ENCODE data around the gene NT5C3A. TPM values are rescaled to one million over a fixed set of nuclear protein-coding genes. Genes with fewer than 3 reads are reported as not detected.

NT5C3A gene
- total RNA-seq, 1 experiment from 2014 or later = 35.0 TPM

- no peak for DNase-seq
- ChIA-PET CTCF (no interaction called here), POLR2A (ENCODE audit: unreplicated experiment) (no interaction called here)
- intact Hi-C loops (cut with micrococcal nuclease) = no loop called here
- Histone ChIP-seq H3K9me2 (replicated peaks; ENCODE audit: low read length) (no peaks in the 10 kb centered on the region), H3K4me1 (ENCODE audit: insufficient read depth, low read length) (peaks cover 8% of the 10 kb centered on the region; the same call in 1 of the 2 replicates), H3K9me3 (ENCODE audit: low read length) (no peaks in the 10 kb centered on the region), H3K4me3 (ENCODE audit: low read length) (no peak overlapping the region), H3F3A (ENCODE audit: low read length, unreplicated experiment) (no peaks in the 10 kb centered on the region), H4K20me1 (ENCODE audit: low read length) (no peaks in the 10 kb centered on the region), H3K9ac (ENCODE audit: low read length) (no peak overlapping the region), H2AFZ (ENCODE audit: low read length) (no peak overlapping the region), H3K4me2 (ENCODE audit: low read length) (no peak overlapping the region), H3K27ac (ENCODE audit: low read length) (no peak overlapping the region), H3K36me3 (ENCODE audit: low read depth, low read length) (no peaks in the 10 kb centered on the region), H3K79me2 (ENCODE audit: low read length) (no peaks in the 10 kb centered on the region), H3K27me3 (ENCODE audit: low read length) (no peaks in the 10 kb centered on the region)
- TF ChIP-seq CTCF (conservative IDR thresholded peaks at IDR 0.05; ENCODE audit: low read depth, low read length) = no peak
- no peak for TF ChIP-seq EZH2phosphoT487 (IDR thresholded peaks at IDR 0.05; ENCODE audit: borderline replicate concordance, low read length)
- TF ChIP-seq EZH2 (IDR thresholded peaks at IDR 0.05; ENCODE audit: low read length, unreplicated experiment) = no peak
- no TSS peak for BruUV-seq (replicated peaks)
- ATAC-seq = no peak
Measured at GRCh38 chr7:33087858-33088257, 25.3 kb upstream of the NT5C3A start.

GRCh38 chr7:33087356-33087755 is 24.8 kb upstream of the NT5C3A start:
- no peak overlapping the region for H3K4me3 ChIP-seq (ENCODE audit: low read length)
- no peaks in the 10 kb centered on the region for H3K79me2 ChIP-seq (ENCODE audit: low read length)
- TF ChIP-seq CTCF (conservative IDR thresholded peaks at IDR 0.05; ENCODE audit: low read depth, low read length) (no peak), EZH2 (IDR thresholded peaks at IDR 0.05; ENCODE audit: low read length, unreplicated experiment) (no peak), EZH2phosphoT487 (IDR thresholded peaks at IDR 0.05; ENCODE audit: borderline replicate concordance, low read length) (no peak)
- intact Hi-C loops (cut with micrococcal nuclease) = no loop called here
- H3K4me1 ChIP-seq (ENCODE audit: insufficient read depth, low read length) = peaks cover 8% of the 10 kb centered on the region; the same call in 1 of the 2 replicates
- ChIA-PET CTCF (no interaction called here), POLR2A (ENCODE audit: unreplicated experiment) (no interaction called here)
- ATAC-seq (no peak), DNase-seq (no peak)
- no peaks in the 10 kb centered on the region for H3F3A ChIP-seq (ENCODE audit: low read length, unreplicated experiment)
- H3K9ac ChIP-seq (ENCODE audit: low read length) = no peak overlapping the region
- no peaks in the 10 kb centered on the region for H3K27me3 ChIP-seq (ENCODE audit: low read length)
- no peak overlapping the region for H2AFZ ChIP-seq (ENCODE audit: low read length)
- H3K9me3 ChIP-seq (ENCODE audit: low read length) = no peaks in the 10 kb centered on the region
- no peak overlapping the region for H3K27ac ChIP-seq (ENCODE audit: low read length)
- no TSS peak for BruUV-seq (replicated peaks)
- H3K36me3 ChIP-seq (ENCODE audit: low read depth, low read length) = no peaks in the 10 kb centered on the region
- H3K9me2 ChIP-seq (replicated peaks; ENCODE audit: low read length) = no peaks in the 10 kb centered on the region
- H3K4me2 ChIP-seq (ENCODE audit: low read length) = no peak overlapping the region
- H4K20me1 ChIP-seq (ENCODE audit: low read length) = no peaks in the 10 kb centered on the region

GRCh38 chr7:33079763-33080690 is 17.5 kb upstream of the NT5C3A start:
- H2AFZ ChIP-seq (ENCODE audit: low read length) = no peak overlapping the region
- H3K9ac ChIP-seq (ENCODE audit: low read length) = no peak overlapping the region
- ChIA-PET POLR2A (ENCODE audit: unreplicated experiment) (no interaction called here), CTCF (interaction anchor here (0.6 kb wide), 1 partner anchor 33 kb away, joined by 4 read pairs; no protein-coding TSS in a partner anchor)
- no TSS peak for BruUV-seq (replicated peaks)
- H3K9me3 ChIP-seq (ENCODE audit: low read length) = no peaks in the 10 kb centered on the region
- peaks cover 21% of the 10 kb centered on the region for H3K4me1 ChIP-seq (ENCODE audit: insufficient read depth, low read length)
- no peaks in the 10 kb centered on the region for H3F3A ChIP-seq (ENCODE audit: low read length, unreplicated experiment)
- DNase-seq (no peak), ATAC-seq (no peak)
- intact Hi-C loops (cut with micrococcal nuclease) = no loop called here
- H3K27me3 ChIP-seq (ENCODE audit: low read length) = no peaks in the 10 kb centered on the region
- no peaks in the 10 kb centered on the region for H3K36me3 ChIP-seq (ENCODE audit: low read depth, low read length)
- H4K20me1 ChIP-seq (ENCODE audit: low read length) = no peaks in the 10 kb centered on the region
- H3K79me2 ChIP-seq (ENCODE audit: low read length) = no peaks in the 10 kb centered on the region
- H3K4me2 ChIP-seq (ENCODE audit: low read length) = no peak overlapping the region
- H3K9me2 ChIP-seq (replicated peaks; ENCODE audit: low read length) = no peaks in the 10 kb centered on the region
- no peak overlapping the region for H3K27ac ChIP-seq (ENCODE audit: low read length)
- TF ChIP-seq EZH2 (IDR thresholded peaks at IDR 0.05; ENCODE audit: low read length, unreplicated experiment) = no peak
- TF ChIP-seq CTCF (conservative IDR thresholded peaks at IDR 0.05; ENCODE audit: low read depth, low read length) = no peak
- no peak overlapping the region for H3K4me3 ChIP-seq (ENCODE audit: low read length)
